Stomach smooth muscle (tissue), 2 donors: Measurements from ENCODE around the gene STK38.

Source experiments
- H3K27ac ChIP-seq: one replicate; pipeline ENCODE4 v1.7.0; 2013; ENCODE audit warnings: mild to moderate bottlenecking, low read length, inconsistent platforms
- H3K27me3 ChIP-seq, 2 donors: one replicate each; pipeline ENCODE4 v1.7.0; 2013; ENCODE audit warnings: low read length in 2 of 2; ENCODE audit not compliant: insufficient read depth in 2 of 2, control insufficient read depth in 1 of 2
- H3K36me3 ChIP-seq, 2 donors: one replicate each; pipeline ENCODE4 v1.7.0; 2013; ENCODE audit warnings: low read length in 2 of 2; ENCODE audit not compliant: control insufficient read depth in 2 of 2, insufficient read depth in 2 of 2
- H3K4me1 ChIP-seq: one replicate; pipeline ENCODE4 v1.7.0; 2013; ENCODE audit warnings: low read length; ENCODE audit not compliant: control insufficient read depth, insufficient read depth
- H3K4me3 ChIP-seq, 2 donors: one replicate each; pipeline ENCODE4 v1.7.0; 2013; ENCODE audit warnings: low read length in 2 of 2
- H3K9ac ChIP-seq, 2 donors: one replicate each; pipeline ENCODE4 v1.7.0; 2013; ENCODE audit warnings: low read length in 2 of 2, mild to moderate bottlenecking in 1 of 2
- H3K9me3 ChIP-seq, 2 donors: one replicate each; pipeline ENCODE4 v1.7.0; 2013; ENCODE audit warnings: low read length in 2 of 2; ENCODE audit not compliant: control insufficient read depth in 2 of 2
- donor health status: healthy.
- donor health status: Pancreatic carcinoma.

STK38 gene

GRCh38 chr6:36523451-36523850 lies 23.8 kb downstream of the STK38 start:
- Histone ChIP-seq H3K4me3 (no peak overlapping the region), H3K27ac (no peak overlapping the region), H3K9ac (no peak overlapping the region), H3K9me3 (no peaks in the 10 kb centered on the region), H3K27me3 (no peaks in the 10 kb centered on the region), H3K4me1 (no peaks in the 10 kb centered on the region), H3K36me3 (peaks cover 13 to 31% of the 10 kb centered on the region in 2 donors)

GRCh38 chr6:36519352-36519751 lies 27.9 kb downstream of the STK38 start:
- Histone ChIP-seq H3K36me3 (peaks cover 20 to 38% of the 10 kb centered on the region in 2 donors), H3K4me3 (no peak overlapping the region), H3K27ac (no peak overlapping the region), H3K27me3 (no peaks in the 10 kb centered on the region), H3K9ac (no peak overlapping the region), H3K9me3 (no peaks in the 10 kb centered on the region), H3K4me1 (no peaks in the 10 kb centered on the region)

GRCh38 chr6:36517408-36517807 lies 29.9 kb downstream of the STK38 start:
- H3K4me3 ChIP-seq, result no peak overlapping the region
- H3K9ac ChIP-seq, result no peak overlapping the region
- H3K27ac ChIP-seq, result no peak overlapping the region
- no peaks in the 10 kb centered on the region for H3K27me3 ChIP-seq
- H3K4me1 ChIP-seq, result no peaks in the 10 kb centered on the region
- H3K9me3 ChIP-seq, result no peaks in the 10 kb centered on the region
- H3K36me3 ChIP-seq, result peaks cover 12 to 33% of the 10 kb centered on the region in 2 donors

- no peaks in the 10 kb centered on the region for H3K9me3 ChIP-seq
- H3K36me3 ChIP-seq, result peaks cover 15 to 30% of the 10 kb centered on the region in 2 donors
- H3K9ac ChIP-seq, result no peak overlapping the region
- H3K27ac ChIP-seq, result no peak overlapping the region
- H3K4me1 ChIP-seq, result no peaks in the 10 kb centered on the region
- no peaks in the 10 kb centered on the region for H3K27me3 ChIP-seq
- H3K4me3 ChIP-seq, result no peak overlapping the region
Measured at GRCh38 chr6:36516988-36517387, 30.3 kb downstream of the STK38 start.

GRCh38 chr6:36516559-36516958 lies 30.7 kb downstream of the STK38 start:
- Histone ChIP-seq H3K4me3 (no peak overlapping the region), H3K27me3 (no peaks in the 10 kb centered on the region), H3K36me3 (peaks cover 15 to 30% of the 10 kb centered on the region in 2 donors), H3K27ac (peak overlapping the region; percentile 31), H3K9me3 (no peaks in the 10 kb centered on the region), H3K4me1 (no peaks in the 10 kb centered on the region), H3K9ac (no peak overlapping the region)

GRCh38 chr6:36515844-36516243 lies 31.4 kb downstream of the STK38 start:
- Histone ChIP-seq H3K4me1 (no peaks in the 10 kb centered on the region), H3K27ac (no peak overlapping the region), H3K9ac (no peak overlapping the region), H3K36me3 (peaks cover 15 to 26% of the 10 kb centered on the region in 2 donors), H3K4me3 (no peak overlapping the region), H3K9me3 (no peaks in the 10 kb centered on the region), H3K27me3 (no peaks in the 10 kb centered on the region)

GRCh38 chr6:36514554-36515456 lies 32.5 kb downstream of the STK38 start:
- H3K36me3 ChIP-seq, result peaks cover 11 to 24% of the 10 kb centered on the region in 2 donors
- no peak overlapping the region for H3K27ac ChIP-seq
- H3K27me3 ChIP-seq, result no peaks in the 10 kb centered on the region
- no peak overlapping the region for H3K4me3 ChIP-seq
- H3K9me3 ChIP-seq, result no peaks in the 10 kb centered on the region
- H3K9ac ChIP-seq, result no peak overlapping the region
- H3K4me1 ChIP-seq, result no peaks in the 10 kb centered on the region

- H3K4me3 ChIP-seq, result no peak overlapping the region
- H3K9ac ChIP-seq, result no peak overlapping the region
- H3K4me1 ChIP-seq, result no peaks in the 10 kb centered on the region
- no peak overlapping the region for H3K27ac ChIP-seq
- H3K36me3 ChIP-seq, result peaks cover 10 to 12% of the 10 kb centered on the region in 2 donors
- H3K9me3 ChIP-seq, result no peaks in the 10 kb centered on the region
- no peaks in the 10 kb centered on the region for H3K27me3 ChIP-seq
Measured at GRCh38 chr6:36510365-36510764, 36.9 kb downstream of the STK38 start.

- no peak overlapping the region for H3K9ac ChIP-seq
- H3K36me3 ChIP-seq, result peaks cover 0 to 5% of the 10 kb centered on the region in 2 donors
- H3K9me3 ChIP-seq, result no peaks in the 10 kb centered on the region
- no peak overlapping the region for H3K4me3 ChIP-seq
- no peak overlapping the region for H3K27ac ChIP-seq
- H3K27me3 ChIP-seq, result no peaks in the 10 kb centered on the region
- no peaks in the 10 kb centered on the region for H3K4me1 ChIP-seq
Measured at GRCh38 chr6:36508532-36508931, 38.7 kb downstream of the STK38 start.

GRCh38 chr6:36506611-36507010 lies 40.7 kb downstream of the STK38 start:
- no peak overlapping the region for H3K9ac ChIP-seq
- H3K4me3 ChIP-seq, result no peak overlapping the region
- H3K9me3 ChIP-seq, result no peaks in the 10 kb centered on the region
- H3K36me3 ChIP-seq, result peaks cover 0 to 2% of the 10 kb centered on the region in 2 donors
- no peaks in the 10 kb centered on the region for H3K4me1 ChIP-seq
- H3K27me3 ChIP-seq, result no peaks in the 10 kb centered on the region
- no peak overlapping the region for H3K27ac ChIP-seq
